A549 (cell line): Measurements from ENCODE around the gene CPNE4. TPM values are rescaled to one million over a fixed set of nuclear protein-coding genes. Genes with fewer than 3 reads are reported as not detected.

Experiments
- ATAC-seq, 2 experiments: fragments of 200-7000 bp in 1 of 2; fragments of >200 bp in 1 of 2; cut with Nextera tagmentation in 1 of 2; cut with Tn5 transposase in 1 of 2; 3 replicates each; pipeline versions ENCODE4 v1.8.0 to v1.9.1; 2018 to 2020; ENCODE audit warnings: mild to moderate bottlenecking in 1 of 2, moderate library complexity in 1 of 2
- CTCF ChIA-PET: fragments of 300-600 bp; sonication (Branson Sonifier 250); formaldehyde crosslinking; extraction: SDS; loops from one replicate; lab custom pipeline; 2021; ENCODE audit warnings: antibody characterized with exemption, inconsistent platforms; lab: Yijun Ruan, JAX
- POLR2A ChIA-PET: fragments of 350-600 bp; formaldehyde crosslinking; extraction: SDS; loops from one replicate; lab custom pipeline; 2021; ENCODE audit warnings: antibody characterized with exemption, inconsistent platforms; lab: Yijun Ruan, JAX
- DNase-seq, 2 experiments: peaks; one replicate each; pipeline versions ENCODE4 v3.0.0 to v3.0.0-alpha.2; 2011 to 2016; ENCODE audit warnings: low read depth in 1 of 2, low spot score in 1 of 2
- FAIRE-seq: peaks from 2 replicates; lab custom pipeline; 2011; peaks lifted over from hg19 to GRCh38; lab: Jason Lieb, UNC
- H3K27ac ChIP-seq, 2 experiments: fragments of >200 bp; sonication (Bioruptor Twin); formaldehyde crosslinking; 3 replicates each; pipeline ENCODE4 v1.5.1; 2016 to 2017
- H3K4me1 ChIP-seq: fragments of >200 bp; sonication (Bioruptor Twin); formaldehyde crosslinking; 3 replicates; pipeline ENCODE4 v1.6.1; 2016
- H3K4me2 ChIP-seq: fragments of >200 bp; sonication (Bioruptor Twin); formaldehyde crosslinking; 3 replicates; pipeline ENCODE4 v1.6.1; 2016
- H3K4me3 ChIP-seq: fragments of >200 bp; sonication (Bioruptor Twin); formaldehyde crosslinking; 3 replicates; pipeline ENCODE4 v1.5.1; 2016
- H3K9me3 ChIP-seq: fragments of >200 bp; sonication (Bioruptor Twin); formaldehyde crosslinking; 3 replicates; pipeline ENCODE4 v1.6.1; 2016
- BCL3 ChIP-seq: fragments of >200 bp; sonication (Bioruptor Twin); formaldehyde crosslinking; IDR thresholded peaks from 3 replicates; pipeline ENCODE4 v1.6.1; 2016
- BHLHE40 ChIP-seq: IDR thresholded peaks from 2 replicates; pipeline ENCODE4 v1.6.1; 2012; ENCODE audit warnings: low read depth, low read length, inconsistent platforms
- CEBPB ChIP-seq, 2 experiments: fragments of >200 bp in 1 of 2; sonication (Bioruptor Twin) in 1 of 2; formaldehyde crosslinking in 1 of 2; IDR thresholded peaks; 2 replicates each; pipeline ENCODE4 v1.6.1; 2012 to 2016
- CHD2 ChIP-seq: fragments of 150-350 bp; IDR thresholded peaks from 2 replicates; pipeline ENCODE4 v1.6.1; 2014; ENCODE audit warnings: low read length; ENCODE audit not compliant: partially characterized antibody
- E2F6 ChIP-seq: IDR thresholded peaks from 2 replicates; pipeline ENCODE4 v1.6.1; 2012; ENCODE audit warnings: low read depth, borderline replicate concordance
- EHF ChIP-seq: fragments of 250-450 bp; sonication (Bioruptor Pico); IDR thresholded peaks from 2 replicates; pipeline ENCODE4 v1.5.0; 2020; ENCODE audit warnings: mild to moderate bottlenecking
- FOSL2 ChIP-seq, 2 experiments: fragments of 450-650 bp in 1 of 2; fragments of >200 bp in 1 of 2; sonication (Bioruptor Twin) in 1 of 2; formaldehyde crosslinking; IDR thresholded peaks; 2 replicates each; pipeline versions ENCODE4 v1.5.0 to v1.6.1; 2016 to 2020; ENCODE audit warnings: mild to moderate bottlenecking in 1 of 2, moderate library complexity in 1 of 2
- GATA3 ChIP-seq: IDR thresholded peaks from 2 replicates; pipeline ENCODE4 v1.6.1; 2012; ENCODE audit warnings: borderline replicate concordance
- HEYL ChIP-seq: fragments of 250-450 bp; sonication (Bioruptor Pico); IDR thresholded peaks from 2 replicates; pipeline ENCODE4 v1.8.0; 2021; ENCODE audit warnings: mild to moderate bottlenecking, moderate library complexity
- HOXA7 ChIP-seq: fragments of 250-450 bp; sonication (Bioruptor Pico); IDR thresholded peaks from 2 replicates; pipeline ENCODE4 v1.5.0; 2020; ENCODE audit warnings: mild to moderate bottlenecking, moderate library complexity
- HOXB13 ChIP-seq: fragments of 250-450 bp; sonication (Bioruptor Pico); IDR thresholded peaks from 2 replicates; pipeline ENCODE4 v1.5.0; 2020; ENCODE audit warnings: low read depth, mild to moderate bottlenecking, moderate library complexity
- HOXB5 ChIP-seq: fragments of 250-450 bp; sonication (Bioruptor Pico); IDR thresholded peaks from 2 replicates; pipeline ENCODE4 v1.5.0; 2020; ENCODE audit warnings: mild to moderate bottlenecking, moderate library complexity
- KDM1A ChIP-seq: fragments of 200-600 bp; sonication (generic); IDR thresholded peaks from 2 replicates; pipeline ENCODE4 v1.6.1; 2016; ENCODE audit warnings: low read depth, mild to moderate bottlenecking
- KDM5A ChIP-seq: fragments of 200-600 bp; sonication (generic); IDR thresholded peaks from 2 replicates; pipeline ENCODE4 v1.6.1; 2016; ENCODE audit warnings: antibody characterized with exemption, mild to moderate bottlenecking
- MAFK ChIP-seq: fragments of 450-650 bp; IDR thresholded peaks from 2 replicates; pipeline ENCODE4 v1.6.1; 2014; ENCODE audit not compliant: partially characterized antibody
- MAZ ChIP-seq: fragments of 150-350 bp; IDR thresholded peaks from 2 replicates; pipeline ENCODE4 v1.6.1; 2014; ENCODE audit warnings: antibody characterized with exemption, low read depth, low read length, borderline replicate concordance
- NPAS2 ChIP-seq: fragments of 250-450 bp; sonication (Bioruptor Pico); IDR thresholded peaks from 2 replicates; pipeline ENCODE4 v1.8.0; 2022; ENCODE audit warnings: mild to moderate bottlenecking, moderate library complexity, borderline replicate concordance
- POLR2A ChIP-seq: IDR thresholded peaks from 2 replicates; pipeline ENCODE4 v1.6.1; 2012; ENCODE audit warnings: mild to moderate bottlenecking, low read length
- RAD21 ChIP-seq, 2 experiments: fragments of >200 bp in 1 of 2; sonication (Bioruptor Twin) in 1 of 2; formaldehyde crosslinking in 1 of 2; IDR thresholded peaks in 1 of 2; conservative IDR thresholded peaks in 1 of 2; 2 replicates in 1 of 2; 3 replicates in 1 of 2; pipeline ENCODE4 v1.6.1; 2012 to 2018; ENCODE audit warnings: inconsistent platforms in 1 of 2
- RARB ChIP-seq: fragments of 250-450 bp; sonication (Bioruptor Pico); IDR thresholded peaks from 2 replicates; pipeline ENCODE4 v1.8.0; 2021; ENCODE audit warnings: mild to moderate bottlenecking, moderate library complexity
- RNF2 ChIP-seq: fragments of 200-600 bp; sonication (generic); IDR thresholded peaks from 2 replicates; pipeline ENCODE4 v1.6.1; 2016; ENCODE audit warnings: low read depth, mild to moderate bottlenecking, antibody characterized with exemption, moderate library complexity, borderline replicate concordance
- TP53 ChIP-seq: fragments of 250-450 bp; sonication (Bioruptor Pico); IDR thresholded peaks from 2 replicates; pipeline ENCODE4 v1.5.0; 2021; ENCODE audit warnings: mild to moderate bottlenecking, moderate library complexity
- ZFP36 ChIP-seq: fragments of 450-650 bp; IDR thresholded peaks from 2 replicates; pipeline ENCODE4 v1.6.1; 2014; ENCODE audit warnings: borderline replicate concordance; ENCODE audit not compliant: partially characterized antibody
- ZNF302 ChIP-seq: fragments of 250-450 bp; sonication (Bioruptor Pico); IDR thresholded peaks from 2 replicates; pipeline ENCODE4 v1.9.0; 2021; ENCODE audit warnings: inconsistent platforms, mild to moderate bottlenecking, moderate library complexity
- WGBS: methylation state at CpG from one replicate; pipeline ENCODE4 v1.1.6; 2017; ENCODE audit errors: missing lambda C conversion rate; 5-methylcytosine and 5-hydroxymethylcytosine counted together
- polyA plus RNA-seq, 4 experiments: library from polyadenylated mRNA; depleted of rRNA in 3 of 4; stranded (reverse); fragments of >200 nt; fragmentation: RNase III in 1 of 4; extraction: RNeasy Plus Mini Kit Qiagen cat#74134 plus additional on column Dnase treatment in 1 of 4; gene quantifications; 2 replicates in 3 of 4; 3 replicates in 1 of 4; pipeline ENCODE4 v1.2.3, GENCODE V29; 2011 to 2017
- TF ChIP-seq, protein P1 (sequence below): fragments of 250-450 bp; sonication (Bioruptor Pico); IDR thresholded peaks from 2 replicates; pipeline ENCODE4 v1.5.0; 2021; ENCODE audit warnings: mild to moderate bottlenecking, moderate library complexity, borderline replicate concordance

Gene CPNE4
- polyA plus RNA-seq, 2 of the 4 experiments (the other 2 are of a cell fraction) = 3.6 to 8.7 TPM

- CTCF ChIA-PET = no interaction called here
- no peaks in the 10 kb centered on the region for H3K4me1 ChIP-seq
- TF ChIP-seq E2F6 = no peak
- TF ChIP-seq BCL3 = no peak
- no peak for TF ChIP-seq MAFK
- no peak for TF ChIP-seq HOXB13 (CRISPR knock-in tag)
- TF ChIP-seq, all 56 proteins: peak for 0
- Histone ChIP-seq H3K4me3 (no peak overlapping the region), H3K27ac (no peak overlapping the region), H3K4me2 (no peak overlapping the region), H3K9me3 (no peaks in the 10 kb centered on the region)
- DNase-seq (no peak), FAIRE-seq (no peak), ATAC-seq (no peak)
- POLR2A ChIA-PET = no interaction called here
- WGBS = 75% methylated on average over 6 of the region's 6 CpGs
These were observed 166.6 kb downstream of the CPNE4 start for GRCh38 chr3:131868203-131868602.

DNA sequence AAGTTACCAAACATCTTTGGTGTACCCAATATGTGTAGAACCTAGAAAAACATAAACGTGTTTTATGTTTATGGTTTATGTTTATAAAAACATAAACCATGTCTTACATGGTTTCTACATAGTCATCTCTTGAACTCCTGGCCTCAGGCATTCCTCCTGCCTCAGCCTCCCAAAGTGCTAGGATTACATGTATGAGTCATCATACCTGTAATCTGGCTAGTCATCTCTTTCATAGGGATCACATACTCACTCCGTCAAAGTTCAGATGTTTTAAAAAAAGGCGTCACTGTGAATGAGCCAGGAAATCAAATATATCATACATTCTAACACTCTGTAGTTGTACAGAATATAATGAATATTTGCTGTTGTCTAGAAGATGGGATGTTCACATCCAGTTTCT, 178.6 kb downstream of the CPNE4 start:
- ATAC-seq (no peak), DNase-seq (no peak), FAIRE-seq (no peak)
- no peak overlapping the region for H3K4me3 ChIP-seq
- ChIA-PET POLR2A (no interaction called here), CTCF (no interaction called here)
- no peak overlapping the region for H3K27ac ChIP-seq
- H3K9me3 ChIP-seq = no peaks in the 10 kb centered on the region
- 80% methylated on average over 3 of the region's 3 CpGs for WGBS
- no peak overlapping the region for H3K4me2 ChIP-seq
- no peaks in the 10 kb centered on the region for H3K4me1 ChIP-seq
- TF ChIP-seq KDM5A (no peak), FOSL2 (IDR thresholded peaks at IDR 0.05) (no peak), FOSL2 (CRISPR knock-in tag; IDR thresholded peaks at IDR 0.05) (peak; percentile 47; the same call in 1 of the 2 replicates), HOXB5 (CRISPR knock-in tag) (no peak), BHLHE40 (no peak), MAZ (no peak)

DNA sequence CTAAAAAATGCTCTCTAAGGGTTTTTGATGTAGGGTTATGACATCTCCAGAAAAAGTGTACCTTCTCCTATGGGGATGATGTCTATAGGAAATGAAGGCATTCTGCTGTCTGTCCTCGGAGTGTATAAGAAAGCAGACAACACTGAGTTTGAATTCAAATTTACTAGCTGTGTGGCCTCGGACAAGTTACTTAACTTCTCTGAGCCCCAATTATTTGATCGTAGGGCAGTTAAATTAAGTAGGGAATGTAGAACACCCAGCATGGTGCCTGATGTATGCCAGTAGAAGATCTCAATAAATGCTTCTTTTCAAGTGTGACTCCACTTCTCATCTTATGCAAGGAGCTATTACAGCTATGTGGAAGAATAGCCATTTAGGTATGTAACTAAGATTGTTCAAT, 184.6 kb downstream of the CPNE4 start:
- 92% methylated on average over 3 of the region's 3 CpGs for WGBS
- ATAC-seq (no peak), DNase-seq (no peak), FAIRE-seq (no peak)
- Histone ChIP-seq H3K4me2 (no peak overlapping the region), H3K9me3 (no peaks in the 10 kb centered on the region), H3K4me1 (no peaks in the 10 kb centered on the region), H3K27ac (no peak overlapping the region), H3K4me3 (no peak overlapping the region)
- CTCF ChIA-PET = no interaction called here
- POLR2A ChIA-PET = no interaction called here
- TF ChIP-seq RNF2 = no peak
- no peak for TF ChIP-seq BCL3
- TF ChIP-seq CEBPB (IDR thresholded peaks at IDR 0.05) = no peak
- no peak for TF ChIP-seq RARB (CRISPR knock-in tag)
- TF ChIP-seq ZNF302 = no peak
- no peak for TF ChIP-seq ZFP36

DNA sequence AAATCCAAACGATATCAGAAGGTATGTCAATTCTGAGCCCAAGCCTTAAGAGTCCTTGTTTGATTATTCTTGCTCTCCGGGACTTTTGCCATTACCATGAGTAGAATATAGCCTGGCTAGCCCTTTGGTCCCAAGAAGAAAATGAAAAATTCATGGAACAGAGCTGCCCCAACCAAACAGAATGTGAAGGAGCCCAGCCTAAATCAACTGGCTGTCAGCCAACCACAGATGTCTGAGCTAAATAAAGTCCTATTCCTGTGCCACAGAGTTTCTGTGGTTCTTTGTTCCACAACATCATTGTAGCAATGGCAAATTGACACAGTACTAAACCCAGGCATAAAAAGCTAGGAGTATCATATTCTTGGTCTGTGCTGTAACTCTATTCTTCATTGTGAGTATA, 185.2 kb downstream of the CPNE4 start:
- DNase-seq (no peak), ATAC-seq (no peak), FAIRE-seq (no peak)
- H3K4me2 ChIP-seq = no peak overlapping the region
- no peak overlapping the region for H3K4me3 ChIP-seq
- no peak for TF ChIP-seq KDM1A
- no peak for TF ChIP-seq NPAS2 (CRISPR knock-in tag)
- TF ChIP-seq POLR2A = no peak
- no peak for TF ChIP-seq MAFK
- no peak for TF ChIP-seq ZNF302
- TF ChIP-seq RARB (CRISPR knock-in tag) = no peak
- no peak for TF ChIP-seq GATA3
- TF ChIP-seq, protein P1, sequence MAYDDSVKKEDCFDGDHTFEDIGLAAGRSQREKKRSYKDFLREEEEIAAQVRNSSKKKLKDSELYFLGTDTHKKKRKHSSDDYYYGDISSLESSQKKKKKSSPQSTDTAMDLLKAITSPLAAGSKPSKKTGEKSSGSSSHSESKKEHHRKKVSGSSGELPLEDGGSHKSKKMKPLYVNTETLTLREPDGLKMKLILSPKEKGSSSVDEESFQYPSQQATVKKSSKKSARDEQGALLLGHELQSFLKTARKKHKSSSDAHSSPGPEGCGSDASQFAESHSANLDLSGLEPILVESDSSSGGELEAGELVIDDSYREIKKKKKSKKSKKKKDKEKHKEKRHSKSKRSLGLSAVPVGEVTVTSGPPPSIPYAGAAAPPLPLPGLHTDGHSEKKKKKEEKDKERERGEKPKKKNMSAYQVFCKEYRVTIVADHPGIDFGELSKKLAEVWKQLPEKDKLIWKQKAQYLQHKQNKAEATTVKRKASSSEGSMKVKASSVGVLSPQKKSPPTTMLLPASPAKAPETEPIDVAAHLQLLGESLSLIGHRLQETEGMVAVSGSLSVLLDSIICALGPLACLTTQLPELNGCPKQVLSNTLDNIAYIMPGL (CRISPR knock-in tag) = no peak
- no peak for TF ChIP-seq E2F6
- no peak for TF ChIP-seq CHD2
- no peak for TF ChIP-seq EHF (CRISPR knock-in tag)
- no peak for TF ChIP-seq RNF2
- TF ChIP-seq HOXA7 = no peak
- no peak for TF ChIP-seq TP53 (CRISPR knock-in tag)
- TF ChIP-seq HEYL = no peak
- no peak for TF ChIP-seq RAD21 (conservative IDR thresholded peaks at IDR 0.05 in 1 of 2, IDR thresholded peaks at IDR 0.05 in 1 of 2)
- ChIA-PET POLR2A (no interaction called here), CTCF (no interaction called here)
- 52% methylated on average over 2 of the region's 2 CpGs for WGBS
- H3K4me1 ChIP-seq = no peaks in the 10 kb centered on the region
- H3K27ac ChIP-seq = no peak overlapping the region
- H3K9me3 ChIP-seq = no peaks in the 10 kb centered on the region
